ENCODE results near the gene ZNF775.

- TF ChIP-seq EZH2 (IDR thresholded peaks at IDR 0.05; ENCODE audit: low read length, unreplicated experiment): no peak
- no peak for TF ChIP-seq CTCF (conservative IDR thresholded peaks at IDR 0.05; ENCODE audit: low read depth, low read length)
- TF ChIP-seq EZH2phosphoT487 (IDR thresholded peaks at IDR 0.05; ENCODE audit: borderline replicate concordance, low read length): no peak
These were observed 60.8 kb downstream of the ZNF775 start for GRCh38 chr7:150439967-150440366.
